Skeletal muscle satellite cell (primary cell): ENCODE data around the gene SIAH3.
"Not testable (repeated sequence)": the region's sequence is repeated elsewhere in the genome, so short reads cannot be mapped to it uniquely, and the experiment has no call there.

Experiments
- H3K27me3 ChIP-seq: 2 replicates; pipeline ENCODE4 v1.7.0; 2013; ENCODE audit warnings: low read length; ENCODE audit not compliant: control insufficient read depth, insufficient read depth
- H3K36me3 ChIP-seq: 2 replicates; pipeline ENCODE4 v1.7.0; 2013; ENCODE audit warnings: mild to moderate bottlenecking, control low read depth, low read length; ENCODE audit not compliant: insufficient read depth
- H3K4me1 ChIP-seq: 2 replicates; pipeline ENCODE4 v1.7.0; 2013; ENCODE audit warnings: low read length; ENCODE audit not compliant: control insufficient read depth, insufficient read depth
- H3K4me2 ChIP-seq: 2 replicates; pipeline ENCODE4 v1.7.0; 2013; ENCODE audit warnings: mild to moderate bottlenecking, low read length
- H3K4me3 ChIP-seq: 2 replicates; pipeline ENCODE4 v1.7.0; 2013; ENCODE audit warnings: low read length
- H3K9ac ChIP-seq: 2 replicates; pipeline ENCODE4 v1.7.0; 2013; ENCODE audit warnings: mild to moderate bottlenecking, low read depth, low read length, moderate library complexity
- H3K9me3 ChIP-seq: replicated peaks from 2 replicates; pipeline ENCODE4 v1.7.0; 2013; ENCODE audit warnings: mild to moderate bottlenecking, control low read depth, low read length

The SIAH3 gene

DNA sequence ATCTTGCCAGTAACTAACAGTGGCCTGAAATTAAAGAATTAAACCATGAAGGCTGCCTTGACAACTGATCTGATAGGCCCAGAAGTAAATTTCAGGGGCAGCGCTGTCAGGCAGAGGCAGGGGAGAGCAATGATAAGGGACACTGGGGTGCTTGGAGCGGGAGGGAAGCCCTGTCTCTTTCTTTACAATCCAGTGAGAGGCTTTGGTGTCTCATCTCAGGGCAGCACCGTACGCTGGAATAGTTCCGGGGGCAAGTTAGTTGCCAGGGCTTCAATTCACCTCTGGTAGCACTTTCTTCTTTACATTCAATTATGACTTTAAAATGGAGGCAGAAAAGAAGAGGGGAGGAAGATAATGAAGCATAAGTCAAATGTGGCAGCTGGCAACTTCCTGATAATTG is 74.8 kb downstream of the SIAH3 start:
- no peak overlapping the region for H3K4me3 ChIP-seq
- no peaks in the 10 kb centered on the region for H3K9me3 ChIP-seq
- H3K36me3 ChIP-seq: no peaks in the 10 kb centered on the region
- peaks cover 7% of the 10 kb centered on the region for H3K4me1 ChIP-seq
- H3K4me2 ChIP-seq: no peak overlapping the region
- no peak overlapping the region for H3K9ac ChIP-seq
- H3K27me3 ChIP-seq: peaks cover 31% of the 10 kb centered on the region

DNA sequence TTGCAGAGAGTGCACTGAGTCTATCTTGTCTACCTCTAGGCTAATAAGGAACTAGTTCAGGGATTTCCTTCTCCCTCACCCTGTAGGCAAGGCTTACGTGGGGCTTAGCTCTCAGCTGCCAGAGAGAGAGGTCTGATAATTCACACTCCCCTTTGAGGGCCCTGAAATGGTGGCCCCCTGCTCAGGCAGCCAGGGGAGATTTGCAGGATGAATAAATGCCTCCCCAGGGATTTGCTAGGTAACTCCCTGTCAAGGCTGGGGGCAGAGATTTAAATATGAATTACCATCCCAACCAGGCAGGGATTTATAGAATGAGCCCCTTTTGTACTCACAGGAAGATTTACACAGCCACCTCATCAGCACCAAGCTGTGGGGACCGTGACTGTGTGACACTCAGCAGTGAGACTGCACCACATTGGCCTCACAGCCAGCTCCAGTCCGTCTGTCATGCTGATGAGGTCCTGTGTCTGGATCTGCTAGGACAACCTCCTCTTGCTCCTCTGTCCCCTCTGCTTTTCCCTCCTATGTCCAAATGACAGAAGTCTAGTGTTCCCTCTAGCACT is 76.1 kb downstream of the SIAH3 start:
- Histone ChIP-seq H3K9me3 (no peaks in the 10 kb centered on the region), H3K4me1 (no peaks in the 10 kb centered on the region), H3K36me3 (no peaks in the 10 kb centered on the region), H3K4me2 (no peak overlapping the region), H3K27me3 (peaks cover 32% of the 10 kb centered on the region), H3K4me3 (no peak overlapping the region), H3K9ac (no peak overlapping the region)

DNA sequence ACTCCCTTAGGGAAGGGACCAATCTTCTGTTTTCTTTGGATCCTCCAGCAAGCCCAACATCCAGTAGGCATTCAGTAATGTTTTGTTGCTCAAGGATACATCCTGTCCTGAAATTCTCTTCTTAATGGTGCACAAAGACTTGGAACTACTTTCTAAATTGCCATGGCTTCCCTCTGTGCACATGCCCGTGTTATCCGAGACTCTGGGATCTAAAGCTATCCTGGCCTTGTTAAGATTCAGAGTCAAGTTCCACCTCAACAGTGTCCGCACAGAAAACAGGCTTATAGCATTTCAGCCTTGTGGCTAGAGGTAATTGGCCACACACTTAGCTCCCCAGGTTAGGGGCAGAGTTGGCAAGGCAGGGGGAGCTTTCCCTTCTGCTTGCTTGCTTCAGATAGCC is 77.6 kb downstream of the SIAH3 start:
- Histone ChIP-seq H3K4me1 (no peaks in the 10 kb centered on the region), H3K27me3 (peaks cover 45% of the 10 kb centered on the region), H3K9me3 (no peaks in the 10 kb centered on the region), H3K4me2 (no peak overlapping the region), H3K4me3 (no peak overlapping the region), H3K9ac (no peak overlapping the region), H3K36me3 (no peaks in the 10 kb centered on the region)

DNA sequence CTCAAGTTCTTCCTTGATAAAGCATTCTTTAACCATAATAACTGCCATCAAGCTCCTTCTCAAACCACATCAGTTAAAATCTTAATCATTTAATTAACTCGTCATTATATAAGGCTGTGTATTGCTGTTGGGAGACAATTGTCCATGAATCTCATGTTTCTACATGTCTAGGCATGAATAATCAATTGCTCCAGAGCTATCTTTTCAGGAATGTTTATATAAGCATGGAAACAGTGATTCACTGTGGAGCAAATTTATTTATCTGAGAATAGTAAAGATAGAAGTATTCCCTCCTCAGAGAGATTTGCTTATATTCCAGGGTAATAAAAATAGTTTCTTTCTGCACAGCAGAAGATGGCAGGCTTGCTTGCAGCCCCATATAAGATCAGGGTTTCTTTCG is 78.3 kb downstream of the SIAH3 start:
- H3K9me3 ChIP-seq: no peaks in the 10 kb centered on the region
- H3K4me2 ChIP-seq: no peak overlapping the region
- H3K36me3 ChIP-seq: no peaks in the 10 kb centered on the region
- no peak overlapping the region for H3K4me3 ChIP-seq
- no peaks in the 10 kb centered on the region for H3K4me1 ChIP-seq
- peaks cover 52% of the 10 kb centered on the region for H3K27me3 ChIP-seq
- no peak overlapping the region for H3K9ac ChIP-seq

DNA sequence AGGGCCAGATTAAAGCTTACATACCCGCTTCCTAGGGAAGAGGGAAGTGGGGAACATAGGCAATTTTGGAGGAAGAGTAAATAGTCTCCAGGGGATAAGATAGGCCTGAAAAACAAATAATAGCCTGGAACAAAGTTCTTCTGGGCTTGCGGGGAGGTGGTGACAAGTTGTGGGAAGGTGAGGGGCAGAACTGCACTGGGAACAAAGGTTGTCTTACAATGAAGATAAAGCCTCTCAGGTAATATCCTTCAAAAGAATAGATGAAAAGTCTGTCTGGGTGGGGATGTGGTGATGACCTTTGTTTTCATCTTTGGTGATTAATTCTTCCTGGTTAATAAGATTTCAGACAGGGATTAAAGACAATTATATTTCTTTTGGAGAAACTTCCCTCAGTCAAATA is 80.7 kb downstream of the SIAH3 start:
- Histone ChIP-seq H3K9ac (no peak overlapping the region), H3K36me3 (no peaks in the 10 kb centered on the region), H3K4me2 (no peak overlapping the region), H3K4me3 (no peak overlapping the region), H3K4me1 (no peaks in the 10 kb centered on the region), H3K9me3 (no peaks in the 10 kb centered on the region), H3K27me3 (peaks cover 41% of the 10 kb centered on the region)

DNA sequence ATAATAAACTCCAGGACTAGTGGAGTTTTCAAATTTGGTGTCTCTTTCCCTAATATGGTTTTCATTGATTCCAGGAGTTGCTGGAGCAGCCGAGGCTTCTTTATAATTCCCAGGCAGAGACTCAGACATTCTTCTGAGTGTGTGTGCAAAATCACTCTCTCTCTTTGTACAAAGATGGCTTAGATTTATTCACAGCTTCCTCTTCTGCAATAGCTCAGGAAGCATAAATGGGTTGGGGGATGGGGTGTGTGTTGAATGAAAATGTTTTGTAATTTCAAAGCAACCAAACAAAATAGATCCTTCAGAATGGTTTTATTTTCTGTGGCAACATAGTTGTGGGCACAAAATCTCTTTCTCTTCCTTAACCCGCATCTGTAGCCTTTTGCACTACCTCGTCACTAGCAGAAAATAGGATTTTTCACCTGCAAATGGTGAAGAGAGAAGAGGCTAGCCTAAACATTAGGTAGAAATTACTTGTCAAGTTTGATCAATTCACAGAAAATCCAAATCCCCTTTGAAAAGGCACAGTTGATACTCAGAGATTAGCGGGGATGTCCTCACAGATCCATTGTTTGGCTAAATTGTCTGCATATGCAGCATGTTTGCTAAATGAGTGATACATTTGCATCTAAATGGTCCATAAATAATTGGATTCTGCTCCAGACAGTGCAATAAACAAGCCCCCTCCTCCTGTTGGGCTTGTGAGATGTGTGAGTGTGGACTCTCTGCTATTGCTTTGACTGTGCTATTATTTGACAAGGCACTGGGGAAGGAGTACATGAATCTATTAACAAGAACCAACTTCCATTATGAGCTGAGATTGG is 82.7 kb downstream of the SIAH3 start:
- H3K9me3 ChIP-seq: no peaks in the 10 kb centered on the region
- no peak overlapping the region for H3K4me2 ChIP-seq
- H3K4me3 ChIP-seq: no peak overlapping the region
- no peaks in the 10 kb centered on the region for H3K4me1 ChIP-seq
- H3K9ac ChIP-seq: no peak overlapping the region
- peaks cover 50% of the 10 kb centered on the region for H3K27me3 ChIP-seq
- H3K36me3 ChIP-seq: no peaks in the 10 kb centered on the region

DNA sequence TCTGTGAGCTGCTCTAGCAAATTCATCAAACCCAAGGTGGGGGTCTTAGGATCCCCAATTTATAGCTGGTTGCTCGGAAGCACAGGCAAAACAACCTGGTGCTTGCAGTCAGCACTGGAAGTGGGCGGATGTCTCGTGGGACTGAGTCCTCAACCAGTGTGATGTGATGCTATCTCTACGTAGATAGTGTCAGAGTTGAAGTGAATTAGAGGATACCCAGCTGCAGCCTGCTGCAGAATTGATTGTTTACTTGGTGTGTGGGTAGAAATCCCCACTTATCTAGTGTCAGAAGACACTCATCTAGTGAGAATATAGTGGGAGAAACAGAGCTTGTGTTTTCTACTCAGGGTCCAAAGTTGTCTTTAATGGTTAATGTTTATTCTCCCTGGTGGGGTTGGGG is 86.1 kb downstream of the SIAH3 start:
- Histone ChIP-seq H3K27me3 (peaks cover 44% of the 10 kb centered on the region), H3K4me2 (no peak overlapping the region)

DNA sequence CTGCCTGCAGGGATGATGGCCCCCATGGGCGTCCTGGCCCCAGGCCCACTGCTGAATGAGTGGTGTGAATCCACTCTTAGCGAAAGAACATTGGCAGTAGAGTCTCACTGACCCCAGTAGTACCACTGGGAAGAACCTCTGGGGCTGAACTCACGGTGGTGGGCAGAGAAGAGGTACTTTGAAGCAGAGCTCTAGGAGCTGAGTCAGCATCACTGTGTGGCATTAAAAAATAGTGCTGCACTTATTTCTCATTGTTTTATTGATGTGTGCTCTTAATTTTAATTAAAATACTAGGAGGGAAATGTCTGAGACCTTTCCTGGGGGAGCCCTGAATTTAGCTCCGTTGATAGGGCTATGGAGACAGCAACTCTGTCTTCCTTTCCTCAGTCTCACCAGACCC is 88.1 kb downstream of the SIAH3 start:
- Histone ChIP-seq H3K9me3 (no peaks in the 10 kb centered on the region), H3K4me3 (no peak overlapping the region), H3K9ac (no peak overlapping the region), H3K4me1 (no peaks in the 10 kb centered on the region), H3K4me2 (no peak overlapping the region), H3K36me3 (no peaks in the 10 kb centered on the region), H3K27me3 (peaks cover 25% of the 10 kb centered on the region)

More for the DNA sequence above, 86.1 kb downstream of the SIAH3 start:
- Histone ChIP-seq H3K36me3 (no peaks in the 10 kb centered on the region), H3K9me3 (no peaks in the 10 kb centered on the region), H3K9ac (no peak overlapping the region), H3K4me1 (no peaks in the 10 kb centered on the region), H3K4me3 (no peak overlapping the region)

DNA sequence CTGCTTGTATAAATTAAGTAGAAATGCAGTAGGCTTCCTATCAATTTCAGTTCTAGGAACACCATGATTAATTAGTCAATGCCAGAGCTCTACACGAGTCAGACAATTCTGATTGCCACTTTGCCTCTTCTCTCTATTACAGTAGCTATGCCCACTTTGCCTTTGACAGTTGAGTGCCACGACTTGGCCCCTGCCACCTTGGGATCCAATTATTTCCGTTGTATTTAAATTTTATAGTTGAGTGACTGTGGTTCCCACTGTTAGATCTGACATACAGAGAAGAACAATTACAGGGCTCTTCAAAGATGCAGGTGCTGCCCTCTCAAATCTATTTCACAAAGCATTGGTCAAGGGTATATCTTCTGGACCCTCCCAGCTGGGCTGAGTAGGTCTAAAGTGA is 94.0 kb downstream of the SIAH3 start:
- not testable (repeated sequence) for H3K4me1 ChIP-seq, H3K4me2 ChIP-seq, H3K9me3 ChIP-seq, H3K9ac ChIP-seq, H3K4me3 ChIP-seq, H3K36me3 ChIP-seq, H3K27me3 ChIP-seq

DNA sequence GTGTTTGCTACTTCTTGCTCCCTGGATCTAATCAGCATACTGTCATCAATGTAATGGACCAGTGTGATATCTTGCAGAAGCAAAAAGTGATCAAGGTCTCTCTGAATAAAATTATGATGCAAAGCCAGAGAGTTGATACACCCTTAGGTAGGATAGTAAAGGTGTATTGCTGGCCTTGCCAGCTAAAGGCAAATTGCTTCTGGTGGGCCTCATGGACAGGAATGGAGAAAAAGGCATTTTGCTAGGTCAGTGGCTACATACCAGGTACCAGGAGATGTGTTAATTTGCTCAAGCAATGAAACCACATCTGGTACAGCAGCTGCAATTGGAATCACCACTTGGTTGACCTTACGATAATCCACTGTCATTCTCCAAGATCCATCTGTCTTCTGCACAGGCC is 95.1 kb downstream of the SIAH3 start:
- not testable (repeated sequence) for H3K9ac ChIP-seq, H3K27me3 ChIP-seq, H3K9me3 ChIP-seq, H3K36me3 ChIP-seq, H3K4me2 ChIP-seq, H3K4me1 ChIP-seq, H3K4me3 ChIP-seq

DNA sequence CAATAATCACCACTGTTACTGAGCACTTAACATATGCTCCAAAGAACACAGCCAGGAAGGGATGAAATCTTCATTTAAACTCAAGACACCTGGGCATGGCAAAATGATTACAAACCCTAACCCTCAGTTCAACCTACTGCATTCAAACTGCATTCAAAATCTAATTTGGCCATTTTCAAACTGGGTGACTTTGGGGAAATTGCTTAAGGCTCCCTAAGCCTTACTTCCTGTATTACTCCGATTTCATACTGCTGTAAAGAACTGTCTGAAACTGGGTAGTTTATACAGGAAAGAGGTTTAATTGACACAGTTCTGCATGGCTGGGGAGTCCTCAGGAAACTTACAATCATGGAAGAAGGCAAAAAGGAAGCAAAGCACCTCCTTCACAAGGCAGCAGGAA is 99.0 kb downstream of the SIAH3 start:
- H3K9me3 ChIP-seq: no peaks in the 10 kb centered on the region
- no peaks in the 10 kb centered on the region for H3K36me3 ChIP-seq
- H3K27me3 ChIP-seq: peaks cover 20% of the 10 kb centered on the region
- H3K4me2 ChIP-seq: no peak overlapping the region
- no peak overlapping the region for H3K4me3 ChIP-seq
- no peak overlapping the region for H3K9ac ChIP-seq
- H3K4me1 ChIP-seq: no peaks in the 10 kb centered on the region

DNA sequence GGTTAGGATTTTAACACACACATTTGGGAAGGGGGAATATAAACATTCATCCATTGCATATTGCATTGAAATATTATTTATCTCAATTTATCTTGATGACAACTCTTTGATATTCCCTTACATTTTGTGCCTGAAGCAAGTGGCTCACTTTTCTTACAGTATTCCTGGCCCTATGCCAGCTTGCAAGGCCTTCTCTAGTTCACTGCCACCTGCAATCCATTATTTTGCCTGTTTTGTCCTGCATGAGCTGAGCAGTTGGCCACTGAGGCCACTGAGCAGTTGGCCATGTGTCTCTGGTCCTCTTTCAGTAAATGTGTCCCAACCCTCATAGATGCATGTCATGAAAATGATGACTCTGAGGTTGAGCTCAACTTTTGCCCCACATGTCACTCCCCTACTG is 99.7 kb downstream of the SIAH3 start:
- Histone ChIP-seq H3K36me3 (no peaks in the 10 kb centered on the region), H3K9me3 (no peaks in the 10 kb centered on the region), H3K4me3 (no peak overlapping the region), H3K4me2 (no peak overlapping the region), H3K4me1 (no peaks in the 10 kb centered on the region), H3K9ac (no peak overlapping the region), H3K27me3 (peaks cover 24% of the 10 kb centered on the region)
